Measurements from ENCODE around the gene ZNF622.

- TF ChIP-seq CTCF (IDR thresholded peaks at IDR 0.05) (no peak), POLR2A (IDR thresholded peaks at IDR 0.05) (no peak)
These were observed 1.4 kb downstream of the ZNF622 start for GRCh38 chr5:16464231-16464630.
